ENCODE results near the gene ZNFX1. TPM values are rescaled to one million over a fixed set of nuclear protein-coding genes. Genes with fewer than 3 reads are reported as not detected.
A peak's percentile ranks its signal among the peaks of the same experiment; 100 is the strongest.
"Not testable (repeated sequence)": the region's sequence is repeated elsewhere in the genome, so short reads cannot be mapped to it uniquely, and the experiment has no call there.

ZNFX1 gene
- total RNA-seq, 1 donor from 2014 or later = 27.5 TPM

DNA sequence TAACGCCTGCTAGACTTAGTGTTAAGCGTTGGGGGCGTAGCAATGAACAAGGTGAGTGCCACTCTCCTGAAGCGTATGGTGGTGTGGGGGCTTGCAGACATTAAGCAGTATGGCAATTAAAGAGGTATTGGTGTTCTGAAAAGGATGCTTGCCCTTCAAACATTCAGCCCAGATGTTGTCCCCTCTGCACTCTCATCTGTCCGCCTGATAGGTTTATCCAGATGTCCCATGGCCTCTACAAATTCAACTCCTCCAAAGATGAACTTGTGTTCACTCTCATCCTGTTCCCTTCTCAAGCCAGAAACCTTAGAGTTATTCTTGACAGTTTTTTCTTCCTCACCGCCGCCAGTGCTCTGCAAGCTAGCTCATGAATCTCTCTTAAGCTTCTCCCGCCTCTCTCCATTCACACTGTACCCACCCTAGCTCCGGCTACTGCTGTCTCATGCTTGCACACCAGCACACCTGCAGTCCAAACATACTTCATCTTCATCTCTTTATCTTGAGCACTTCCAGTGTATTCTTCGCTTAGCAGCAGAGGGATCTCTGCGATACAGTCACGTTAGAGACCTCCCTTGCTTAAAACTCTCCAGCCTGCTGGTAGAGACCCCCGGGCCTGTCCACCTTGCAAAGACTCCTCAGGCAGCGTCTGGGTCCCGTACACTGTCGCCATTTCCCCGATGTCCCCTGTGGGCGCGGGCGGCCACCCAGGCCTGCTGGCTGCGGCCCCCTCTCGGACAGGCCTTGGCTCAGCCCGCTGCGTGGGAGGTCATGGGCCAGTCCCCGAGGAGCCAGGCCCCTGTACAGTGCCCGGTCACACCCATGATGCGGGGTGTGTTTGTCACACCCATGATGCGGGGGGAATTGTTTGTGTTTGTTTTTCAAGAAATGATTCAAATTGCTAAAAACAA, 57.7 kb downstream of the ZNFX1 start:
- peak overlapping the region; percentile 76 to 78 for H3K4me3 ChIP-seq
- DNase-seq (ENCODE audit: extremely low spot score in 2 of 2) = no peak
- peak overlapping the region; percentile 82 for H3K27ac ChIP-seq
- H3K9me3 ChIP-seq = no peaks in the 10 kb centered on the region
- intact Hi-C loops (cut with DNase I) = loop anchor here (10.0 kb wide), 1 partner anchor 565 kb away; no protein-coding TSS in a partner anchor
- H3K4me1 ChIP-seq = peaks cover 27% of the 10 kb centered on the region
- TF ChIP-seq POLR2AphosphoS5 (IDR thresholded peaks at IDR 0.05; ENCODE audit: insufficient read depth in 1 of 2, low read depth in 1 of 2) (no peak), POLR2A (IDR thresholded peaks at IDR 0.05) (no peak)
- TF ChIP-seq, protein P1, sequence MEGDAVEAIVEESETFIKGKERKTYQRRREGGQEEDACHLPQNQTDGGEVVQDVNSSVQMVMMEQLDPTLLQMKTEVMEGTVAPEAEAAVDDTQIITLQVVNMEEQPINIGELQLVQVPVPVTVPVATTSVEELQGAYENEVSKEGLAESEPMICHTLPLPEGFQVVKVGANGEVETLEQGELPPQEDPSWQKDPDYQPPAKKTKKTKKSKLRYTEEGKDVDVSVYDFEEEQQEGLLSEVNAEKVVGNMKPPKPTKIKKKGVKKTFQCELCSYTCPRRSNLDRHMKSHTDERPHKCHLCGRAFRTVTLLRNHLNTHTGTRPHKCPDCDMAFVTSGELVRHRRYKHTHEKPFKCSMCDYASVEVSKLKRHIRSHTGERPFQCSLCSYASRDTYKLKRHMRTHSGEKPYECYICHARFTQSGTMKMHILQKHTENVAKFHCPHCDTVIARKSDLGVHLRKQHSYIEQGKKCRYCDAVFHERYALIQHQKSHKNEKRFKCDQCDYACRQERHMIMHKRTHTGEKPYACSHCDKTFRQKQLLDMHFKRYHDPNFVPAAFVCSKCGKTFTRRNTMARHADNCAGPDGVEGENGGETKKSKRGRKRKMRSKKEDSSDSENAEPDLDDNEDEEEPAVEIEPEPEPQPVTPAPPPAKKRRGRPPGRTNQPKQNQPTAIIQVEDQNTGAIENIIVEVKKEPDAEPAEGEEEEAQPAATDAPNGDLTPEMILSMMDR (IDR thresholded peaks at IDR 0.05) = no peak
- no peaks in the 10 kb centered on the region for H3K27me3 ChIP-seq
- H3K36me3 ChIP-seq = peaks cover 0 to 45% of the 10 kb centered on the region in 2 donors

DNA sequence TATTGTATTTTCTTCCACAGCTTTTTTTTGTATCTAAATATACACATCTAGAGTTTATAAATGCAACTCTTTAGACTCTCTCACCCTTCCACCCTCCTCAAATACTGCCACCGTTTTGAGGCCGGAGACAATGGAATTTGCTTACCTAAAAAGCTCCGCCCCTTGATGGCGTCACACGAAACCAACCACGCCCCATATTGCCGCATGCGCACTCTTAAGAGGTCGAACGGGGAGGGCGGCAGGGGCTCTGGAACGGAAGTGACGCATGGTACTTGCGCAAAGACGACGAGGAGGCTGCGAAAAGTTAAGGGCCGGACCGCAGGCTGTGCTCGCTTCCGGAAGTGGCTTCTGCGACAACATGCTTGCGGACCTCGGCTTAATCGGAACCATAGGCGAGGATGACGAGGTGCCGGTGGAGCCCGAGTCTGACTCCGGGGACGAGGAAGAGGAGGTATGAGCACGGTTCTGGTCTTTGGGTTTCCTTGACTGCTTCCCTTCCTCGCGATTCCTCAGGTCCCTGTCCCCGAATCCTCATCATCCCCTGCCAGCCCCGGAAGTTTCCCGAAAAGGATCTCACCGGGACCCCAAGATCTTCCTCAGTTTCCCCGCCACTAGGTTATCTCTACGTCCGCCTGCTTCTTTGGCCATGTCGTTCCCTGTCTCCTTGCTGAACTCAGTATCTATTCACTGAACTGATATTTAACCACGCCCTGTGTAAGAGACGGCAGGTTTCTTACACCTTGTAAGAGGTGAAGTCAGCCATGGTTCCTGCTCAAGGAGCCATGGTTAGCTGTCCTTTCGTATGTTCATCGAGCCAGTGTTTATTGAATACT, 58.5 kb downstream of the ZNFX1 start, which contains the start of gene DDX27:
DDX27 (plus strand) TSS at position 326 of the 833 bp plus-strand sequence; CDS start at position 359, 33 bp downstream.
- Histone ChIP-seq H3K9me3 (no peaks in the 10 kb centered on the region), H3K4me3 (peak within 1 kb of the TSS; percentile 76 to 78), H3K4me1 (peaks cover 27% of the 10 kb centered on the region), H3K27ac (peak within 1 kb of the TSS; percentile 82), H3K36me3 (peaks cover 0 to 37% of the 10 kb centered on the region in 2 donors), H3K27me3 (no peaks in the 10 kb centered on the region)
- DNase-seq (ENCODE audit: extremely low spot score in 2 of 2) = peak; percentile 98 to 99
- intact Hi-C loops (cut with DNase I) = loop anchor here (10.0 kb wide), 1 partner anchor 565 kb away; no protein-coding TSS in a partner anchor
- TF ChIP-seq, protein P1 (IDR thresholded peaks at IDR 0.05) = no peak
- TF ChIP-seq POLR2A (IDR thresholded peaks at IDR 0.05) (peak; percentile 49 to 86), POLR2AphosphoS5 (IDR thresholded peaks at IDR 0.05; ENCODE audit: insufficient read depth in 1 of 2, low read depth in 1 of 2) (peak; percentile 98 to 100)

DNA sequence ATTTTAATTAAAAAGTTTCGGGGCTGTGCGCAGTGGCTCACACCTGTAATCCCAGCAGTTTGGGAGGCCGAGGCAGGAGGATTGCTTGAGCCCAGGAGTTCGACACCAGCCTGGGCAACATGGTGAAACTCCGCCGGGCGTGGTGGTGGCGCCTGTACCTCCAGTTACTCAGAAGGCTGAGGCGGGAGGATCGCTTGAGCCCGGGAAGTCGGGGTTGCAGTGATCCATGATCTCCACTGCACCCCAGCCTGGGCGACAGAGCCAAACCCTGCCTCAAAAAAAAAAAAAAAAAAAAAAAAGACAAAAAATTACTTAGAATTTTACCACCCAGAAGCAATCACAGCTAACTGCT, 59.1 kb downstream of the ZNFX1 start:
- Histone ChIP-seq H3K4me3 (peak overlapping the region; percentile 76 to 78), H3K36me3 (peaks cover 0 to 31% of the 10 kb centered on the region in 2 donors), H3K4me1 (peaks cover 27% of the 10 kb centered on the region), H3K27ac (peak overlapping the region; percentile 82)
- not testable (repeated sequence) for H3K9me3 ChIP-seq; H3K27me3 ChIP-seq; DNase-seq (ENCODE audit: extremely low spot score in 2 of 2)
- intact Hi-C loops (cut with DNase I) = loop anchor here (10.0 kb wide), 1 partner anchor 564 kb away; no protein-coding TSS in a partner anchor

DNA sequence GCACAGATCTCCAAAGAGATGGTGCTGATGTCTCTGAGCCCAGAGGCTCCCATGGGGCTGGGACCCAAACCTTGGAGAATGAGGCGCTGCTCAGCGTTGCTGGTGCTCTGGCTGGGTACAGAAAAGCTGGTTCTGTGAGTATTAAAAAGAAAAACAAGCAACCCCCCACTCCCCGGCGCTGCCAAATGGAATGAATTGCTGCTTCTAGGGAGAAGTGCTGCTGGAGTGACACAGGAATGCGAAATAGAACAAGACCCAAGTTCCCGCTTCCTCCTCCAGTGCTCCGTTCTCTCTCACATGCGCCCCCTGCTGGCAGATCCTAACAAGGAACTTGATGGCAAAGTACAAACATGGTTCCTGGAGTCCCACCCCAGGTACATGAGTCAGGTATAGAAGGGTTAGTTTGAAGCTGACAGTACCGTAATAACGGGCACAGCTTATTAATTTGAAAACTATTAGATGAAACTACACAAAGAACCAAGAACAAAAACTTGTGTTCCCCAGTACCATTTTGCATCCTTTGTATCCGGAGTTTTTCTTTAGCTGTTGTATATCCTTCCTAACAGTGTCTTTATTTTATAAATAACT, 60.8 kb downstream of the ZNFX1 start:
- Histone ChIP-seq H3K9me3 (no peaks in the 10 kb centered on the region), H3K4me1 (peaks cover 27% of the 10 kb centered on the region), H3K27me3 (no peaks in the 10 kb centered on the region), H3K27ac (peak overlapping the region; percentile 17), H3K4me3 (no peak overlapping the region), H3K36me3 (peaks cover 0 to 15% of the 10 kb centered on the region in 2 donors)
- TF ChIP-seq POLR2AphosphoS5 (IDR thresholded peaks at IDR 0.05; ENCODE audit: insufficient read depth in 1 of 2, low read depth in 1 of 2) (peak in 1 of 2 donors; percentile 76), POLR2A (IDR thresholded peaks at IDR 0.05) (no peak)
- TF ChIP-seq, protein P1 (IDR thresholded peaks at IDR 0.05) = peak; percentile 82 to 96 (median 85)
- peak in 1 of 2 donors; percentile 91 for DNase-seq (ENCODE audit: extremely low spot score in 2 of 2)
- intact Hi-C loops (cut with DNase I) = loop anchor here (2.0 to 10.0 kb wide), 2 partner anchors 82 to 562 kb away; no protein-coding TSS in a partner anchor

DNA sequence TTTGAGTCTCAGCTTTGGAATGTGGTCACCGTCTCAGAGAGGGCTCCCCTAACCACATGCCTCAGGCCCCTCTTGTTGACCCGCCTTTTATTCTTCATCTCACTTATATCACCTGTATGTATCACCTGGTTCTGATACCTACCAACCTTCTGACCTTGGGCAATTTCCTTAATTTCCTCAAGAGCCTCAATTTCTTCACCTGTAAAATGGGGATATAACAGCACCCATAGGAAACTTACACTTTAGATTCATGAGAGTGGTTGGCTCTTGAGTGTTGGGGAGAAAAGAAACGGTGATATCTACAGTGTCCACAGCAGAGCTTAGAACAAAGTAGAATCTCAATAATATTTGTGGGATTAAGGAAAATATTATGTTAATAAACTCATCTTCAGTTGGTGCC, 62.6 kb downstream of the ZNFX1 start:
- no peak for DNase-seq (ENCODE audit: extremely low spot score in 2 of 2)
- H3K9me3 ChIP-seq = no peaks in the 10 kb centered on the region
- H3K27ac ChIP-seq = no peak overlapping the region
- H3K27me3 ChIP-seq = no peaks in the 10 kb centered on the region
- intact Hi-C loops (cut with DNase I) = loop anchor here (10.0 kb wide), 1 partner anchor 560 kb away; no protein-coding TSS in a partner anchor
- H3K36me3 ChIP-seq = no peaks in the 10 kb centered on the region
- peaks cover 15% of the 10 kb centered on the region for H3K4me1 ChIP-seq
- H3K4me3 ChIP-seq = no peak overlapping the region
- TF ChIP-seq, protein P1 (IDR thresholded peaks at IDR 0.05) = no peak
- no peak for TF ChIP-seq POLR2A (IDR thresholded peaks at IDR 0.05)
- no peak for TF ChIP-seq POLR2AphosphoS5 (IDR thresholded peaks at IDR 0.05; ENCODE audit: insufficient read depth in 1 of 2, low read depth in 1 of 2)

Data from vagina (tissue), 2 donors.